Endothelial cell of umbilical vein (primary cell): ENCODE data around the gene ATP10A. TPM values are rescaled to one million over a fixed set of nuclear protein-coding genes. Genes with fewer than 3 reads are reported as not detected.

Experiments used
- BruUV-seq: library from RNA; stranded (reverse); fragments of 400-500 nt; replicated peaks from 2 replicates; lab custom pipeline; 2021; lab: Mats Ljungman, UMichigan
- CTCF ChIA-PET: fragments of 300-600, 350-600 bp; sonication (Branson Sonifier 250); formaldehyde crosslinking; loops from one replicate; lab custom pipeline; 2021; ENCODE audit warnings: antibody characterized with exemption, inconsistent platforms; lab: Charles Lee
- POLR2A ChIA-PET: fragments of 300-600, 350-600 bp; sonication (Branson Sonifier 250); formaldehyde crosslinking; loops from one replicate; lab custom pipeline; 2021; ENCODE audit warnings: antibody characterized with exemption, inconsistent platforms; lab: Charles Lee
- DNase-seq: peaks from one replicate; pipeline ENCODE4 v3.0.0-alpha.2; 2011; ENCODE audit warnings: low read depth, low spot score
- FAIRE-seq: peaks from 2 replicates; lab custom pipeline; 2011; peaks lifted over from hg19 to GRCh38; lab: Jason Lieb, UNC
- H2AFZ ChIP-seq: 2 replicates; pipeline ENCODE4 v1.6.0; 2012; ENCODE audit warnings: low read depth, low read length, control low read depth, inconsistent platforms
- H3K27ac ChIP-seq: 2 replicates; pipeline ENCODE4 v1.5.1; 2011; ENCODE audit warnings: low read depth, mild to moderate bottlenecking, control low read depth, low read length, moderate library complexity; ENCODE audit not compliant: insufficient read depth
- H3K27me3 ChIP-seq, 2 experiments: 2 replicates each; pipeline versions ENCODE4 v1.6.0 to v1.6.1; 2011; ENCODE audit warnings: low read length in 2 of 2, mixed read lengths in 1 of 2; ENCODE audit not compliant: control insufficient read depth in 2 of 2, insufficient read depth in 2 of 2
- H3K36me3 ChIP-seq, 2 experiments: 2 replicates in 1 of 2; 3 replicates in 1 of 2; pipeline ENCODE4 v1.5.1; 2011; ENCODE audit warnings: low read length in 2 of 2, mild to moderate bottlenecking in 1 of 2, moderate library complexity in 1 of 2; ENCODE audit not compliant: control insufficient read depth in 2 of 2, insufficient read depth in 2 of 2; ENCODE audit errors: extremely low read depth in 1 of 2
- H3K4me1 ChIP-seq: 3 replicates; pipeline ENCODE4 v1.5.1; 2011; ENCODE audit warnings: mild to moderate bottlenecking, low read length; ENCODE audit not compliant: control insufficient read depth, insufficient read depth; ENCODE audit errors: extremely low read depth
- H3K4me2 ChIP-seq: 2 replicates; pipeline ENCODE4 v1.6.1; 2011; ENCODE audit warnings: low read length, control low read depth, mixed read lengths; ENCODE audit not compliant: insufficient read depth
- H3K4me3 ChIP-seq, 3 experiments: fragments of 200-600 bp in 1 of 3; sonication (generic), shearing (Covaris generic) in 1 of 3; replicated peaks in 1 of 3; 2 replicates each; pipeline ENCODE4 v1.5.1; 2011 to 2016; ENCODE audit warnings: control low read depth in 3 of 3, low read length in 3 of 3, mild to moderate bottlenecking in 2 of 3, inconsistent platforms in 1 of 3, low read depth in 1 of 3, moderate library complexity in 1 of 3; ENCODE audit not compliant: insufficient read depth in 1 of 3
- H3K79me2 ChIP-seq: 2 replicates; pipeline ENCODE4 v1.6.0; 2012; ENCODE audit warnings: low read length, inconsistent platforms; ENCODE audit not compliant: control insufficient read depth, insufficient read depth
- H3K9ac ChIP-seq: replicated peaks from 2 replicates; pipeline ENCODE3; 2011; ENCODE audit warnings: low read length, control low read depth; ENCODE audit not compliant: insufficient read depth; ENCODE audit errors: extremely low read depth
- H3K9me1 ChIP-seq: replicated peaks from 3 replicates; pipeline ENCODE4 v1.6.0; 2011; ENCODE audit warnings: mild to moderate bottlenecking, low read length; ENCODE audit not compliant: control insufficient read depth, insufficient read depth; ENCODE audit errors: extremely low read depth
- H3K9me3 ChIP-seq: replicated peaks from 2 replicates; pipeline ENCODE4 v1.5.1; 2012; ENCODE audit warnings: low read length, inconsistent platforms; ENCODE audit not compliant: control insufficient read depth, insufficient read depth
- H4K20me1 ChIP-seq: replicated peaks from 2 replicates; pipeline ENCODE3; 2011; ENCODE audit warnings: mild to moderate bottlenecking, low read length; ENCODE audit not compliant: control insufficient read depth, insufficient read depth; ENCODE audit errors: extremely low read depth
- EZH2 ChIP-seq: IDR thresholded peaks from 2 replicates; pipeline ENCODE4 v1.6.1; 2012; ENCODE audit warnings: borderline replicate concordance, low read depth, mild to moderate bottlenecking, moderate library complexity, low read length, inconsistent platforms; ENCODE audit not compliant: severe bottlenecking
- FOS ChIP-seq: IDR thresholded peaks from 2 replicates; pipeline ENCODE4 v1.6.1; 2011; ENCODE audit warnings: mild to moderate bottlenecking, low read length, moderate library complexity, borderline replicate concordance; ENCODE audit not compliant: insufficient read depth
- GATA2 ChIP-seq: IDR thresholded peaks from 2 replicates; pipeline ENCODE4 v1.7.0; 2011; ENCODE audit warnings: low read depth, mild to moderate bottlenecking, moderate library complexity, mixed read lengths, low read length; ENCODE audit not compliant: insufficient read length, insufficient read depth
- JUN ChIP-seq: IDR thresholded peaks from 2 replicates; pipeline ENCODE4 v1.6.1; 2011; ENCODE audit warnings: borderline replicate concordance, low read depth; ENCODE audit not compliant: insufficient read length, insufficient read depth
- MYC ChIP-seq: IDR thresholded peaks from one replicate; pipeline ENCODE4 v1.6.1; 2011; ENCODE audit warnings: mild to moderate bottlenecking, low read depth, low read length
- POLR2A ChIP-seq: IDR thresholded peaks from 2 replicates; pipeline ENCODE4 v1.6.1; 2012; ENCODE audit warnings: low read depth, mild to moderate bottlenecking, control low read depth, low read length
- POLR2AphosphoS5 ChIP-seq: IDR thresholded peaks from 2 replicates; pipeline ENCODE4 v1.6.1; 2012; ENCODE audit warnings: low read depth, mild to moderate bottlenecking, control low read depth, low read length, moderate library complexity; ENCODE audit not compliant: insufficient read depth
- dilution Hi-C: fragments of 300-500 bp; cut with MboI; formaldehyde crosslinking; loops from one replicate; pipeline ENCODE4 v1.15.0; 2019; ENCODE audit warnings: low sequenced_read_pairs; ENCODE audit not compliant: extremely low pct_ligation_motif_present
- intact Hi-C: fragments of 100-400 bp; cut with micrococcal nuclease; formaldehyde crosslinking; loops from one replicate; pipeline ENCODE4 v1.10.0; 2022
- polyA plus RNA-seq, 4 experiments: library from polyadenylated mRNA; depleted of rRNA in 3 of 4; stranded (reverse) in 3 of 4; unstranded in 1 of 4; fragments of >200 nt; gene quantifications; 2 replicates each; pipeline versions ENCODE4 v1.2.1 to v1.2.3, GENCODE V29; 2011 to 2012; ENCODE audit warnings: missing spikeins in 1 of 4
- total RNA-seq: library from RNA; stranded (reverse); gene quantifications from 2 replicates; pipeline ENCODE4 v1.2.3, GENCODE V29; 2021
- TF ChIP-seq, protein P1 (sequence below), 2 donors: IDR thresholded peaks; 1 replicate in 1 of 2; 2 replicates in 1 of 2; pipeline ENCODE4 v1.5.1; 2011; ENCODE audit warnings: low read length in 2 of 2, mild to moderate bottlenecking in 2 of 2, moderate library complexity in 2 of 2, control low read depth in 1 of 2, inconsistent platforms in 1 of 2, low read depth in 1 of 2; ENCODE audit not compliant: insufficient read depth in 1 of 2; ENCODE audit errors: extremely low read depth in 1 of 2
- TF ChIP-seq, protein P2 (sequence below): IDR thresholded peaks from 2 replicates; pipeline ENCODE4 v1.6.1; 2011; ENCODE audit not compliant: insufficient read depth, insufficient read length

Gene ATP10A
- total and polyA plus RNA-seq, 2 donors (not counting 3 experiments of a cell fraction or from before 2014, with no cell fraction given), result not detected

DNA sequence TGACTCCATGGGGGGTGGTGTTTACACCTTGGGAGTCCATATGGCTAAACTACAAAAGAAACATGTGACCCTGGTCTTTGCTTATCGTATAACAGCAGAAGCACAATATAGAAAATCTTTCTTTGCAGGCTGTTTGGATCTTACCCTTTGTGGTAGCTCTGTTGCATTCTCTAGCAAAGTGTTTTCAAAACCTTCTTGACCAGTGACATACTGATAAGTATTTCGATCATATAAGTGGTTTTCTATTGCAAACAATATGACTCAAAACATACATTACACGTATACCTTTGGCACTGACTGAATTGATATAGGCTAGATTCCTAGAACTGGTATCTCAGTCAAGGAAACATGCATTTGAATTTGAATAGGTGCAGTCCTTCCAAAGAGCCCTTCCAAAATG lies 24.7 kb upstream of the ATP10A start:
- Histone ChIP-seq H3K27me3 (no peaks in the 10 kb centered on the region), H3K9ac (no peak overlapping the region), H3K27ac (no peak overlapping the region), H3K4me3 (no peak overlapping the region), H3K4me1 (no peaks in the 10 kb centered on the region), H4K20me1 (no peaks in the 10 kb centered on the region), H2AFZ (no peak overlapping the region), H3K79me2 (no peaks in the 10 kb centered on the region), H3K9me1 (no peaks in the 10 kb centered on the region), H3K9me3 (peaks cover 7% of the 10 kb centered on the region), H3K4me2 (no peak overlapping the region), H3K36me3 (no peaks in the 10 kb centered on the region)
- ChIA-PET CTCF (no interaction called here), POLR2A (no interaction called here)
- FAIRE-seq, result no peak
- TF ChIP-seq, protein P1, sequence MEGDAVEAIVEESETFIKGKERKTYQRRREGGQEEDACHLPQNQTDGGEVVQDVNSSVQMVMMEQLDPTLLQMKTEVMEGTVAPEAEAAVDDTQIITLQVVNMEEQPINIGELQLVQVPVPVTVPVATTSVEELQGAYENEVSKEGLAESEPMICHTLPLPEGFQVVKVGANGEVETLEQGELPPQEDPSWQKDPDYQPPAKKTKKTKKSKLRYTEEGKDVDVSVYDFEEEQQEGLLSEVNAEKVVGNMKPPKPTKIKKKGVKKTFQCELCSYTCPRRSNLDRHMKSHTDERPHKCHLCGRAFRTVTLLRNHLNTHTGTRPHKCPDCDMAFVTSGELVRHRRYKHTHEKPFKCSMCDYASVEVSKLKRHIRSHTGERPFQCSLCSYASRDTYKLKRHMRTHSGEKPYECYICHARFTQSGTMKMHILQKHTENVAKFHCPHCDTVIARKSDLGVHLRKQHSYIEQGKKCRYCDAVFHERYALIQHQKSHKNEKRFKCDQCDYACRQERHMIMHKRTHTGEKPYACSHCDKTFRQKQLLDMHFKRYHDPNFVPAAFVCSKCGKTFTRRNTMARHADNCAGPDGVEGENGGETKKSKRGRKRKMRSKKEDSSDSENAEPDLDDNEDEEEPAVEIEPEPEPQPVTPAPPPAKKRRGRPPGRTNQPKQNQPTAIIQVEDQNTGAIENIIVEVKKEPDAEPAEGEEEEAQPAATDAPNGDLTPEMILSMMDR (IDR thresholded peaks at IDR 0.05; ENCODE audit: extremely low read depth in 1 of 2, insufficient read depth in 1 of 2, low read depth in 1 of 2, low read length in 2 of 2), result no peak
- TF ChIP-seq POLR2AphosphoS5 (no peak), MYC (no peak), POLR2A (no peak), EZH2 (no peak), GATA2 (no peak), FOS (no peak), JUN (no peak)
- TF ChIP-seq, protein P2, sequence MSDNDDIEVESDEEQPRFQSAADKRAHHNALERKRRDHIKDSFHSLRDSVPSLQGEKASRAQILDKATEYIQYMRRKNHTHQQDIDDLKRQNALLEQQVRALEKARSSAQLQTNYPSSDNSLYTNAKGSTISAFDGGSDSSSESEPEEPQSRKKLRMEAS, result no peak
- dilution Hi-C loops (no loop called here), intact Hi-C loops (no loop called here)
- no peak for DNase-seq
- BruUV-seq, result no TSS peak
